ENCODE measurements around the gene CDC42SE2.

DNA sequence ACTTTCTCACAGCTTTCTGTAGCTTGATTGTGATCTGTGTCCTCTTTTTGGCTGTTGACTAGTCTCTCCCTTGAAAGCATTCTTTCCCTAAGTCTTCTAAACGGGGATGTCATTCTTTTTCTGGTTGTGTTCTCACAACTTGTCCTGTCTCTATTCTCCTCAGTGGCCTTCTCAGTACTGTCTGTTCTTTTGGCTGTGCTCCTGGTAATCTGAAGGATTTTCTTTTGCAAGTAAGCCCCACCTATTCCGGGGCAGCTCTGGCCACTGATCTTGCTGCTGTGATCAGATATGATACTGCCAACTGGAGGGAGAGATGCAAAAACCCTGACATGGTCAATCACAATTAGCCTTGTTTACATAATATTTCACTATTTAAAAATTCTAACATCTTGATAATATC, 172.2 kb downstream of the CDC42SE2 start:
- TF ChIP-seq, protein P1, sequence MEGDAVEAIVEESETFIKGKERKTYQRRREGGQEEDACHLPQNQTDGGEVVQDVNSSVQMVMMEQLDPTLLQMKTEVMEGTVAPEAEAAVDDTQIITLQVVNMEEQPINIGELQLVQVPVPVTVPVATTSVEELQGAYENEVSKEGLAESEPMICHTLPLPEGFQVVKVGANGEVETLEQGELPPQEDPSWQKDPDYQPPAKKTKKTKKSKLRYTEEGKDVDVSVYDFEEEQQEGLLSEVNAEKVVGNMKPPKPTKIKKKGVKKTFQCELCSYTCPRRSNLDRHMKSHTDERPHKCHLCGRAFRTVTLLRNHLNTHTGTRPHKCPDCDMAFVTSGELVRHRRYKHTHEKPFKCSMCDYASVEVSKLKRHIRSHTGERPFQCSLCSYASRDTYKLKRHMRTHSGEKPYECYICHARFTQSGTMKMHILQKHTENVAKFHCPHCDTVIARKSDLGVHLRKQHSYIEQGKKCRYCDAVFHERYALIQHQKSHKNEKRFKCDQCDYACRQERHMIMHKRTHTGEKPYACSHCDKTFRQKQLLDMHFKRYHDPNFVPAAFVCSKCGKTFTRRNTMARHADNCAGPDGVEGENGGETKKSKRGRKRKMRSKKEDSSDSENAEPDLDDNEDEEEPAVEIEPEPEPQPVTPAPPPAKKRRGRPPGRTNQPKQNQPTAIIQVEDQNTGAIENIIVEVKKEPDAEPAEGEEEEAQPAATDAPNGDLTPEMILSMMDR (IDR thresholded peaks at IDR 0.05; ENCODE audit: insufficient read depth, low read length): no peak
- TF ChIP-seq POLR2AphosphoS5 (IDR thresholded peaks at IDR 0.05; ENCODE audit: low read depth): no peak
- TF ChIP-seq, protein P2, sequence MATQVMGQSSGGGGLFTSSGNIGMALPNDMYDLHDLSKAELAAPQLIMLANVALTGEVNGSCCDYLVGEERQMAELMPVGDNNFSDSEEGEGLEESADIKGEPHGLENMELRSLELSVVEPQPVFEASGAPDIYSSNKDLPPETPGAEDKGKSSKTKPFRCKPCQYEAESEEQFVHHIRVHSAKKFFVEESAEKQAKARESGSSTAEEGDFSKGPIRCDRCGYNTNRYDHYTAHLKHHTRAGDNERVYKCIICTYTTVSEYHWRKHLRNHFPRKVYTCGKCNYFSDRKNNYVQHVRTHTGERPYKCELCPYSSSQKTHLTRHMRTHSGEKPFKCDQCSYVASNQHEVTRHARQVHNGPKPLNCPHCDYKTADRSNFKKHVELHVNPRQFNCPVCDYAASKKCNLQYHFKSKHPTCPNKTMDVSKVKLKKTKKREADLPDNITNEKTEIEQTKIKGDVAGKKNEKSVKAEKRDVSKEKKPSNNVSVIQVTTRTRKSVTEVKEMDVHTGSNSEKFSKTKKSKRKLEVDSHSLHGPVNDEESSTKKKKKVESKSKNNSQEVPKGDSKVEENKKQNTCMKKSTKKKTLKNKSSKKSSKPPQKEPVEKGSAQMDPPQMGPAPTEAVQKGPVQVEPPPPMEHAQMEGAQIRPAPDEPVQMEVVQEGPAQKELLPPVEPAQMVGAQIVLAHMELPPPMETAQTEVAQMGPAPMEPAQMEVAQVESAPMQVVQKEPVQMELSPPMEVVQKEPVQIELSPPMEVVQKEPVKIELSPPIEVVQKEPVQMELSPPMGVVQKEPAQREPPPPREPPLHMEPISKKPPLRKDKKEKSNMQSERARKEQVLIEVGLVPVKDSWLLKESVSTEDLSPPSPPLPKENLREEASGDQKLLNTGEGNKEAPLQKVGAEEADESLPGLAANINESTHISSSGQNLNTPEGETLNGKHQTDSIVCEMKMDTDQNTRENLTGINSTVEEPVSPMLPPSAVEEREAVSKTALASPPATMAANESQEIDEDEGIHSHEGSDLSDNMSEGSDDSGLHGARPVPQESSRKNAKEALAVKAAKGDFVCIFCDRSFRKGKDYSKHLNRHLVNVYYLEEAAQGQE (IDR thresholded peaks at IDR 0.05; ENCODE audit: insufficient replicate concordance, low read depth): no peak
